HepG2 (cell line): ENCODE measurements around the gene BMPR2. TPM values are rescaled to one million over a fixed set of nuclear protein-coding genes. Genes with fewer than 3 reads are reported as not detected.

ENCODE experiments used
- AHR ChIP-seq: IDR thresholded peaks from 2 replicates; pipeline ENCODE4 v1.6.1; 2018; ENCODE audit warnings: missing genetic modification reagents, missing compliant biosample characterization
- ESRRA ChIP-seq: sonication (generic); formaldehyde crosslinking; IDR thresholded peaks from 2 replicates; pipeline ENCODE4 v1.5.1; 2020; ENCODE audit warnings: mild to moderate bottlenecking, low read depth, missing genetic modification reagents
- KLF9 ChIP-seq: IDR thresholded peaks from 2 replicates; pipeline ENCODE4 v1.6.1; 2016; ENCODE audit warnings: low read depth
- MAFK ChIP-seq, 2 experiments: IDR thresholded peaks in 1 of 2; conservative IDR thresholded peaks in 1 of 2; 2 replicates each; pipeline ENCODE4 v1.6.1; 2011; ENCODE audit warnings: improper control_type of control experiment in 2 of 2, low read length in 2 of 2
- MEF2D ChIP-seq: sonication (generic); formaldehyde crosslinking; IDR thresholded peaks from 2 replicates; pipeline ENCODE4 v1.5.1; 2020; ENCODE audit warnings: mild to moderate bottlenecking, missing genetic modification reagents
- MNT ChIP-seq: fragments of 450-650 bp; IDR thresholded peaks from 2 replicates; pipeline ENCODE4 v1.6.1; 2016
- PBX2 ChIP-seq: IDR thresholded peaks from 2 replicates; pipeline ENCODE4 v1.6.1; 2016; ENCODE audit warnings: control low read depth
- RFX1 ChIP-seq: fragments of 450-650 bp; IDR thresholded peaks from 2 replicates; pipeline ENCODE4 v1.6.1; 2017
- SALL1 ChIP-seq: sonication (generic); formaldehyde crosslinking; IDR thresholded peaks from 2 replicates; pipeline ENCODE4 v1.8.0; 2022; ENCODE audit warnings: mild to moderate bottlenecking, missing genetic modification reagents
- SNAPC4 ChIP-seq: sonication (generic); formaldehyde crosslinking; IDR thresholded peaks from 2 replicates; pipeline ENCODE4 v1.4.0; 2020; ENCODE audit warnings: mild to moderate bottlenecking, missing genetic modification reagents
- TFDP1 ChIP-seq: IDR thresholded peaks from 2 replicates; pipeline ENCODE4 v1.6.1; 2016; ENCODE audit warnings: missing compliant biosample characterization, missing genetic modification reagents, borderline replicate concordance
- ZBTB38 ChIP-seq: sonication (generic); formaldehyde crosslinking; IDR thresholded peaks from 2 replicates; pipeline ENCODE4 v1.5.1; 2020; ENCODE audit warnings: mild to moderate bottlenecking, missing genetic modification reagents
- ZFP62 ChIP-seq: sonication (generic); formaldehyde crosslinking; IDR thresholded peaks from 2 replicates; pipeline ENCODE4 v1.4.0; 2020; ENCODE audit warnings: missing genetic modification reagents
- ZGPAT ChIP-seq: IDR thresholded peaks from 2 replicates; pipeline ENCODE4 v1.6.1; 2016; ENCODE audit warnings: mild to moderate bottlenecking
- ZNF17 ChIP-seq: sonication (generic); formaldehyde crosslinking; IDR thresholded peaks from 2 replicates; pipeline ENCODE4 v1.5.0; 2020; ENCODE audit warnings: mild to moderate bottlenecking, missing genetic modification reagents
- polyA plus RNA-seq, 8 experiments: library from polyadenylated mRNA; depleted of rRNA in 3 of 8; stranded (reverse) in 7 of 8; unstranded in 1 of 8; fragments of >200 nt; fragmentation: Illumina TruSeq in 4 of 8; extraction: Trizol in 4 of 8; gene quantifications; 2 replicates each; pipeline versions ENCODE4 v1.2.1 to v1.2.3, GENCODE V29; 2011 to 2016; ENCODE audit warnings: low read depth in 4 of 8, missing spikeins in 1 of 8, mixed read lengths in 1 of 8; ENCODE audit not compliant: insufficient read depth in 1 of 8
- total RNA-seq, 5 experiments: library from RNA; depleted of rRNA; stranded (reverse); fragments of >200 nt; fragmentation: Illumina TruSeq; extraction: Trizol; gene quantifications; 2 replicates each; pipeline ENCODE4 v1.2.3, GENCODE V29; 2016; ENCODE audit warnings: low read depth in 1 of 5
- TF ChIP-seq, protein P1 (sequence below): sonication (generic); formaldehyde crosslinking; IDR thresholded peaks from 2 replicates; pipeline ENCODE4 v1.4.0; 2020; ENCODE audit warnings: missing genetic modification reagents, borderline replicate concordance
- TF ChIP-seq, protein P2 (sequence below): sonication (generic); formaldehyde crosslinking; IDR thresholded peaks from 2 replicates; pipeline ENCODE4 v1.8.1; 2023; ENCODE audit warnings: mild to moderate bottlenecking, missing genetic modification reagents, borderline replicate concordance

The BMPR2 gene
- total and polyA plus RNA-seq, 2 of the 13 experiments (the other 11 are each of a cell fraction or from before 2014, with no cell fraction given), result 5.5 to 10.3 TPM

DNA sequence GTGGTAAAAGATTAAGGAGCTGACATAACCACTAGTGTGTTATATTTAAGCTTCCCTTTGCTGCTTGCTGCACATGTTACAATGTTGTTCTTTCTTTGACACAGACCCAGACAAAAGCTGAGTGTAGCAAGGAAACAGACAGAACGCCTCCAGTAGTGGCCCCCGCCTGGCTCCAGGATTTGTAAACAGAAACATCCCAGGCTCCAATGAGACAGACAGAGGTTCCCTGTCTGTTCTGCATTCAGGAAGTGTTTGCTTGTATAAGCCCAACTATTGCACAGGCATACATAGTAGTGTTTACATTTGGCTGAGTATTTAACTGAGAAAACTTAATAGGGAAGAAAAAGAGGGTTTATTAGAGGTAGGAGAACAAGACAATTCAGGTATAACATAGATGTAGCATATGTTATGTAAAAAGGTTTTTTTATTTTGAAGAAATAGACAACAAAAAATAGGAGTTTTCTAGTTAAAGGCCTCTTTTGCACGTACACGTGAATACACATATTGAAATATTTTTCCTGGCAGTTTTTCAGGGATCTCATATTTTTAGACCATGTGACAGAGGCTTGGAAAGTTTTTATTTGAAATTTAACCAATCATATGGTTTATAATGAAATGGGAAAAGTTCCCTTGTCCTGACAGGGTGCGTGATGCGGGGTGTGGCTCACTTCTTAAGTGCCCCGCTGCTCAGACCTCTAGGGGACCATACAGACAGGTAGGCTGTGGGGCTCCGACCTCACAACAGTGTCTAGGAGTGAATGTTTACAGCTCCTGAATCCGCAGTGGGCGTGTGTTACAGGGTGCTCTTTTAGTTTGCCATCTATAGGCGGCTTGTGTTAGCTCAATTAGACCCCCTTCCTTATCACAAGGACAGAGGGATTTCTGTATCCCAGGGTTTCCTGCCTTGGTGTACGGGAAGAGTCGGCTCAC lies 118.4 kb downstream of the BMPR2 start (continued):
- TF ChIP-seq TFDP1 (CRISPR knock-in tag) (no peak), ZBTB38 (CRISPR knock-in tag) (no peak), MAFK (conservative IDR thresholded peaks at IDR 0.05 in 1 of 2, IDR thresholded peaks at IDR 0.05 in 1 of 2; ENCODE audit: low read length in 2 of 2) (no peak), SNAPC4 (CRISPR knock-in tag) (no peak), ESRRA (CRISPR knock-in tag) (no peak), KLF9 (CRISPR knock-in tag) (no peak), RFX1 (no peak), AHR (no peak), MNT (peak; percentile 91), PBX2 (no peak), ZGPAT (CRISPR knock-in tag) (peak; percentile 94), ZNF17 (CRISPR knock-in tag) (no peak), MEF2D (CRISPR knock-in tag) (no peak; the same call in 1 of the 2 replicates), SALL1 (CRISPR knock-in tag) (peak; percentile 82), ZFP62 (CRISPR knock-in tag) (no peak)
- TF ChIP-seq, protein P1, sequence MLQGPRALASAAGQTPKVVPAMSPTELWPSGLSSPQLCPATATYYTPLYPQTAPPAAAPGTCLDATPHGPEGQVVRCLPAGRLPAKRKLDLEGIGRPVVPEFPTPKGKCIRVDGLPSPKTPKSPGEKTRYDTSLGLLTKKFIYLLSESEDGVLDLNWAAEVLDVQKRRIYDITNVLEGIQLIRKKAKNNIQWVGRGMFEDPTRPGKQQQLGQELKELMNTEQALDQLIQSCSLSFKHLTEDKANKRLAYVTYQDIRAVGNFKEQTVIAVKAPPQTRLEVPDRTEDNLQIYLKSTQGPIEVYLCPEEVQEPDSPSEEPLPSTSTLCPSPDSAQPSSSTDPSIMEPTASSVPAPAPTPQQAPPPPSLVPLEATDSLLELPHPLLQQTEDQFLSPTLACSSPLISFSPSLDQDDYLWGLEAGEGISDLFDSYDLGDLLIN (CRISPR knock-in tag), result no peak
- TF ChIP-seq, protein P2, sequence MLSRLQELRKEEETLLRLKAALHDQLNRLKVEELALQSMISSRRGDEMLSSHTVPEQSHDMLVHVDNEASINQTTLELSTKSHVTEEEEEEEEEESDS (CRISPR knock-in tag), result no peak
